ENCODE data around the gene MCAT.

DNA sequence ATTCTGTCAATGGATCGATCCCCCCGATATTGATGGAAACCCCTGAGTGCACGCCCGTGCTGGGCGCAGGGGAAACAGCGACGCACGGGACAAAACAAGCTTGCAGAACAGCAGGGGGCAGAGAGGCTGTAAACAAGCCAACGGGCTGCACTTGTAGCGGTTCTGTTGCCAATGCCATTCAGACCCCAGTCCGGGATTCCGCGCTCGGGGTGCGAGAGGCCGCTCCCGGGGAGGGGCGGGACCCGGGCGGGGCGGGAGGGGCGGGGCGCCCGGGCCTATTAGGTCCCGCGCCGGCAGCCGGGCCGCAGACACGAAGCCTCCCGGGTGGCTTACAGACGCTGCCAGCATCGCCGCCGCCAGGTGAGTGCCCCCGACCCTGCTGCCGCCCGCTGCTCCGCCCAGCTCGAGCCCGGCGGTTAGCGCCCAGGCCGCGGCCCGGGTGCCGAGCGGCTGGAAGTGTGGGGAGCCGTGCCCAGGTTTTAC, 32.7 kb downstream of the MCAT start, which contains the start of gene BIK:
- TF ChIP-seq, protein P1, sequence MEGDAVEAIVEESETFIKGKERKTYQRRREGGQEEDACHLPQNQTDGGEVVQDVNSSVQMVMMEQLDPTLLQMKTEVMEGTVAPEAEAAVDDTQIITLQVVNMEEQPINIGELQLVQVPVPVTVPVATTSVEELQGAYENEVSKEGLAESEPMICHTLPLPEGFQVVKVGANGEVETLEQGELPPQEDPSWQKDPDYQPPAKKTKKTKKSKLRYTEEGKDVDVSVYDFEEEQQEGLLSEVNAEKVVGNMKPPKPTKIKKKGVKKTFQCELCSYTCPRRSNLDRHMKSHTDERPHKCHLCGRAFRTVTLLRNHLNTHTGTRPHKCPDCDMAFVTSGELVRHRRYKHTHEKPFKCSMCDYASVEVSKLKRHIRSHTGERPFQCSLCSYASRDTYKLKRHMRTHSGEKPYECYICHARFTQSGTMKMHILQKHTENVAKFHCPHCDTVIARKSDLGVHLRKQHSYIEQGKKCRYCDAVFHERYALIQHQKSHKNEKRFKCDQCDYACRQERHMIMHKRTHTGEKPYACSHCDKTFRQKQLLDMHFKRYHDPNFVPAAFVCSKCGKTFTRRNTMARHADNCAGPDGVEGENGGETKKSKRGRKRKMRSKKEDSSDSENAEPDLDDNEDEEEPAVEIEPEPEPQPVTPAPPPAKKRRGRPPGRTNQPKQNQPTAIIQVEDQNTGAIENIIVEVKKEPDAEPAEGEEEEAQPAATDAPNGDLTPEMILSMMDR (IDR thresholded peaks at IDR 0.05): no peak
- no peak for TF ChIP-seq EZH2phosphoT487 (IDR thresholded peaks at IDR 0.05)
